K562 (cell line): ENCODE results near the gene TNFSF9. TPM values are rescaled to one million over a fixed set of nuclear protein-coding genes. Genes with fewer than 3 reads are reported as not detected.

Experiments
- CHCHD3 ChIP-seq: fragments of 250-450 bp; sonication (Bioruptor Pico); IDR thresholded peaks from 2 replicates; pipeline ENCODE4 v2.1.2; 2022; ENCODE audit warnings: mild to moderate bottlenecking
- CXXC5 ChIP-seq: fragments of 250-450 bp; sonication (Bioruptor Pico); IDR thresholded peaks from 2 replicates; pipeline ENCODE4 v1.8.0; 2022; ENCODE audit warnings: inconsistent platforms, mild to moderate bottlenecking, moderate library complexity
- EP300 ChIP-seq: IDR thresholded peaks from 2 replicates; pipeline ENCODE4 v1.6.1; 2012; ENCODE audit warnings: low read length, improper control_type of control experiment
- HMG20B ChIP-seq: fragments of 250-450 bp; sonication (Bioruptor Pico); IDR thresholded peaks from 2 replicates; pipeline ENCODE4 v1.5.0; 2021; ENCODE audit warnings: mild to moderate bottlenecking
- HNRNPUL1 ChIP-seq: fragments of 200-400 bp; formaldehyde crosslinking; IDR thresholded peaks from 2 replicates; pipeline ENCODE4 v1.6.1; 2017; ENCODE audit warnings: low read length
- MAZ ChIP-seq, 2 experiments: fragments of 450-650 bp in 1 of 2; sonication (generic) in 1 of 2; formaldehyde crosslinking; IDR thresholded peaks in 1 of 2; conservative IDR thresholded peaks in 1 of 2; 2 replicates each; pipeline versions ENCODE4 v1.4.0 to v1.5.0; 2020; ENCODE audit warnings: mild to moderate bottlenecking in 1 of 2, missing genetic modification reagents in 1 of 2
- PTRF ChIP-seq: fragments of 450-650 bp; IDR thresholded peaks from 2 replicates; pipeline ENCODE4 v1.6.1; 2016; ENCODE audit warnings: mild to moderate bottlenecking, missing genetic modification characterization, missing compliant biosample characterization
- SIN3A ChIP-seq, 2 experiments: fragments of 150-350 bp in 1 of 2; IDR thresholded peaks; 2 replicates each; pipeline ENCODE4 v1.6.1; 2011 to 2016; ENCODE audit warnings: borderline replicate concordance in 2 of 2, low read depth in 2 of 2, low read length in 2 of 2, mild to moderate bottlenecking in 2 of 2, moderate library complexity in 2 of 2; ENCODE audit not compliant: control insufficient read depth in 1 of 2
- SIX5 ChIP-seq, 2 experiments: IDR thresholded peaks; 2 replicates each; pipeline ENCODE4 v1.6.1; 2011; ENCODE audit warnings: low read length in 2 of 2, borderline replicate concordance in 1 of 2, low read depth in 1 of 2, mild to moderate bottlenecking in 1 of 2, moderate library complexity in 1 of 2; ENCODE audit not compliant: insufficient read depth in 1 of 2
- ZNF23 ChIP-seq: fragments of 250-450 bp; sonication (Bioruptor Pico); IDR thresholded peaks from 2 replicates; pipeline ENCODE4 v1.4.0; 2020; ENCODE audit warnings: mild to moderate bottlenecking
- polyA plus RNA-seq, 8 experiments: library from polyadenylated mRNA; depleted of rRNA in 4 of 8; stranded (reverse) in 5 of 8; unstranded in 3 of 8; fragments of >200 nt; fragmentation: Nextera tagmentation in 2 of 8; fragmentation: Illumina TruSeq in 1 of 8; extraction: Ambion mirVana in 2 of 8; extraction: Trizol in 1 of 8; gene quantifications; 2 replicates each; pipeline versions ENCODE4 v1.2.1 to v1.2.3, GENCODE V29; 2011 to 2014; ENCODE audit warnings: inconsistent platforms in 1 of 8, missing spikeins in 1 of 8
- total RNA-seq, 7 experiments: library from RNA; depleted of rRNA in 6 of 7; stranded (reverse); fragments of >200 nt in 6 of 7; fragmentation: Illumina TruSeq in 2 of 7; extraction: Trizol in 2 of 7; gene quantifications; 2 replicates each; pipeline versions ENCODE4 v1.2.1 to v1.2.3, GENCODE V29; 2011 to 2021; ENCODE audit warnings: low replicate concordance in 1 of 7
- TF ChIP-seq, protein P1 (sequence below), 2 experiments: fragments of 450-650 bp; IDR thresholded peaks; 2 replicates each; pipeline ENCODE4 v1.6.1; 2016; ENCODE audit warnings: mild to moderate bottlenecking in 2 of 2, borderline replicate concordance in 1 of 2, low read depth in 1 of 2, moderate library complexity in 1 of 2
- TF ChIP-seq, protein P2 (sequence below): fragments of 450-650 bp; formaldehyde crosslinking; IDR thresholded peaks from 2 replicates; pipeline ENCODE4 v1.4.0; 2020; ENCODE audit warnings: mild to moderate bottlenecking, mixed read lengths
- TF ChIP-seq, protein P3 (sequence below): sonication (generic); formaldehyde crosslinking; IDR thresholded peaks from 2 replicates; pipeline ENCODE4 v1.8.0; 2022; ENCODE audit warnings: missing genetic modification reagents, mild to moderate bottlenecking, moderate library complexity, borderline replicate concordance
- TF ChIP-seq, protein P4 (sequence below): fragments of 200-400 bp; formaldehyde crosslinking; IDR thresholded peaks from 2 replicates; pipeline ENCODE4 v1.6.1; 2017; ENCODE audit warnings: mild to moderate bottlenecking, low read depth, low read length, moderate library complexity

The TNFSF9 gene
- total and polyA plus RNA-seq, 9 of the 15 experiments (the other 6 are each of a cell fraction or from before 2014, with no cell fraction given) = 1.4 to 17.9 (median 6.5) TPM

DNA sequence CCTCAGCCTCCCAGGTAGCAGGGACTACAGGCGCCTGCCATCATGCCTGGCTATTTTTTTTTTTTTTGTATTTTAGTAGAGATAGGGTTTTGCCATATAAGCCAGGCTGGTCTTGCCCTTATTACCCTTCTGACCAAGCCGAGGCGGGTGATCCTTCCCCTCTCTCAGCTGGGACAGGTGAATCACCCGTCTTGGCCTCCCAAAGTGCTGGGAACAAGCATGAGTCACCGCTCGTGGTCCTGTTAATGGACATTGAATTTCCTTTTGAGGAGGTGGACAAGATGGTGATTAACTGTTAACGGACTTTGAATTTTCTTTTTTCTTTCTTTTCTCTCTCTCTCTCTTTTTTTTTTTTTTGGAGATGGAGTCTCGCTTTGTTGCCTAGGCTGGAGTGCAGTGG lies 49.5 kb downstream of the TNFSF9 start (continued):
- TF ChIP-seq CHCHD3 (no peak), CXXC5 (no peak), HMG20B (CRISPR knock-in tag) (no peak), EP300 (0 out of 2 replicates have a peak, but pooled peaks have one; percentile 17), PTRF (tag) (no peak), SIN3A (IDR thresholded peaks at IDR 0.05; ENCODE audit: borderline replicate concordance in 2 of 2, control insufficient read depth in 1 of 2, low read depth in 2 of 2, low read length in 2 of 2) (no peak), MAZ (CRISPR knock-in tag; conservative IDR thresholded peaks at IDR 0.05 in 1 of 2, IDR thresholded peaks at IDR 0.05 in 1 of 2) (no peak), HNRNPUL1 (no peak), SIX5 (IDR thresholded peaks at IDR 0.05; ENCODE audit: borderline replicate concordance in 1 of 2, insufficient read depth in 1 of 2, low read depth in 1 of 2, low read length in 2 of 2) (no peak), ZNF23 (CRISPR knock-in tag) (no peak)
- TF ChIP-seq, protein P1, sequence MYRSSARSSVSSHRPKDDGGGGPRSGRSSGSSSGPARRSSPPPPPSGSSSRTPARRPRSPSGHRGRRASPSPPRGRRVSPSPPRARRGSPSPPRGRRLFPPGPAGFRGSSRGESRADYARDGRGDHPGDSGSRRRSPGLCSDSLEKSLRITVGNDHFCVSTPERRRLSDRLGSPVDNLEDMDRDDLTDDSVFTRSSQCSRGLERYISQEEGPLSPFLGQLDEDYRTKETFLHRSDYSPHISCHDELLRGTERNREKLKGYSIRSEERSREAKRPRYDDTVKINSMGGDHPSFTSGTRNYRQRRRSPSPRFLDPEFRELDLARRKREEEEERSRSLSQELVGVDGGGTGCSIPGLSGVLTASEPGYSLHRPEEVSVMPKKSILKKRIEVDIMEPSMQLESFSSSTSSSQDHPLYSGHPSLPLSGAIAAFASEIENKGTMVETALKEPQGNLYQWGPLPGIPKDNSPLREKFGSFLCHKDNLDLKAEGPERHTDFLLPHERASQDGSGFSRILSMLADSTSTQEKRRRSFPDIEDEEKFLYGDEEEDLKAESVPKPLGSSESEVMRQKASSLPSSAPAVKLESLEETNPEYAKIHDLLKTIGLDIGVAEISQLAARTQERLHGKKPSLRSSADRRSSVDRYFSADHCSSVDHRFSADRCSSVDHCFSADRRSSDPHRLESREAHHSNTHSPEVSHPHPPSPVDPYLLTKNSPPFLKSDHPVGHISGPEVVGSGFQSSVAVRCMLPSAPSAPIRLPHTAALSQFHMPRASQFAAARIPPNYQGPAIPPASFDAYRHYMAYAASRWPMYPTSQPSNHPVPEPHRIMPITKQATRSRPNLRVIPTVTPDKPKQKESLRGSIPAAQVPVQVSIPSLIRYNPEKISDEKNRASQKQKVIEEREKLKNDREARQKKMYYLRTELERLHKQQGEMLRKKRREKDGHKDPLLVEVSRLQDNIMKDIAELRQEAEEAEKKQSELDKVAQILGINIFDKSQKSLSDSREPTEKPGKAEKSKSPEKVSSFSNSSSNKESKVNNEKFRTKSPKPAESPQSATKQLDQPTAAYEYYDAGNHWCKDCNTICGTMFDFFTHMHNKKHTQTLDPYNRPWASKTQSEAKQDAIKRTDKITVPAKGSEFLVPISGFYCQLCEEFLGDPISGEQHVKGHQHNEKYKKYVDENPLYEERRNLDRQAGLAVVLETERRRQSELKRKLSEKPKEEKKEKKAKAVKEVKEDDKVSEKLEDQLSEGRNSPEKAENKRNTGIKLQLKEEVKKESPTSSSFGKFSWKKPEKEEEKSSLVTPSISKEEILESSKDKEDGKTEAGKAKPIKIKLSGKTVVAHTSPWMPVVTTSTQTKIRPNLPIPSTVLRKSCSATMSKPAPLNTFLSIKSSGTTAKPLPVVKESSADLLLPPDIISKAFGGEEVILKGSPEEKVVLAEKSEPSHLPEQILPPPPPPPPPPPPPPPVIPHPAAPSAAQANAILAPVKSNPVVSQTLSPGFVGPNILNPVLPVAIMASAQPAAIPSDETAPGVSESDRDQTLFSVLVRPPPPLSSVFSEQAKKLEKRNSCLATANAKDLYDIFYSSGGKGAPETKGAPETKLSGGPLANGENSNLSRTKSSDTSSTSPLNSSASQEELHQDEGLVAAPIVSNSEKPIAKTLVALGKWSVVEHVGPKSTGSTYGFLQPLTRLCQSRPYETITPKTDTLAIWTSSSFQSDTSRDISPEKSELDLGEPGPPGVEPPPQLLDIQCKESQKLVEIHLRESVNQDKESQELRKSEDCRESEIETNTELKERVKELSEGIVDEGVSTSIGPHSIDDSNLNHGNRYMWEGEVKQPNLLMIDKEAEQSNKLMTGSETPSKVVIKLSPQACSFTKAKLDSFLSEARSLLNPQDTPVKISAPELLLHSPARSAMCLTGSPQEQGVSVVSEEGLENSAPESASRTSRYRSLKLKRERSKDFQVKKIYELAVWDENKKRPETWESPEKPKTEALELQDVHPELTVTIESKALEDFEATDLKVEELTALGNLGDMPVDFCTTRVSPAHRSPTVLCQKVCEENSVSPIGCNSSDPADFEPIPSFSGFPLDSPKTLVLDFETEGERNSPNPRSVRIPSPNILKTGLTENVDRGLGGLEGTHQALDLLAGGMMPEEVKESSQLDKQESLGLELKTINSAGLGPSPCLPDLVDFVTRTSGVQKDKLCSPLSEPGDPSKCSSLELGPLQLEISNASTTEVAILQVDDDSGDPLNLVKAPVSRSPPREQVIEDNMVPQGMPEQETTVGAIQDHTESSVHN (IDR thresholded peaks at IDR 0.05; ENCODE audit: borderline replicate concordance in 1 of 2, low read depth in 1 of 2) = 0 out of 4 replicates have a peak, but pooled peaks of 1 of the 2 experiments have one; percentile 40
- TF ChIP-seq, protein P2, sequence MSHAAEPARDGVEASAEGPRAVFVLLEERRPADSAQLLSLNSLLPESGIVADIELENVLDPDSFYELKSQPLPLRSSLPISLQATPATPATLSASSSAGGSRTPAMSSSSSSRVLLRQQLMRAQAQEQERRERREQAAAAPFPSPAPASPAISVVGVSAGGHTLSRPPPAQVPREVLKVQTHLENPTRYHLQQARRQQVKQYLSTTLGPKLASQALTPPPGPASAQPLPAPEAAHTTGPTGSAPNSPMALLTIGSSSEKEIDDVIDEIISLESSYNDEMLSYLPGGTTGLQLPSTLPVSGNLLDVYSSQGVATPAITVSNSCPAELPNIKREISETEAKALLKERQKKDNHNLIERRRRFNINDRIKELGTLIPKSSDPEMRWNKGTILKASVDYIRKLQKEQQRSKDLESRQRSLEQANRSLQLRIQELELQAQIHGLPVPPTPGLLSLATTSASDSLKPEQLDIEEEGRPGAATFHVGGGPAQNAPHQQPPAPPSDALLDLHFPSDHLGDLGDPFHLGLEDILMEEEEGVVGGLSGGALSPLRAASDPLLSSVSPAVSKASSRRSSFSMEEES = no peak
- TF ChIP-seq, protein P3, sequence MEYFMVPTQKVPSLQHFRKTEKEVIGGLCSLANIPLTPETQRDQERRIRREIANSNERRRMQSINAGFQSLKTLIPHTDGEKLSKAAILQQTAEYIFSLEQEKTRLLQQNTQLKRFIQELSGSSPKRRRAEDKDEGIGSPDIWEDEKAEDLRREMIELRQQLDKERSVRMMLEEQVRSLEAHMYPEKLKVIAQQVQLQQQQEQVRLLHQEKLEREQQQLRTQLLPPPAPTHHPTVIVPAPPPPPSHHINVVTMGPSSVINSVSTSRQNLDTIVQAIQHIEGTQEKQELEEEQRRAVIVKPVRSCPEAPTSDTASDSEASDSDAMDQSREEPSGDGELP (CRISPR knock-in tag) = peak; percentile 81
- TF ChIP-seq, protein P4, sequence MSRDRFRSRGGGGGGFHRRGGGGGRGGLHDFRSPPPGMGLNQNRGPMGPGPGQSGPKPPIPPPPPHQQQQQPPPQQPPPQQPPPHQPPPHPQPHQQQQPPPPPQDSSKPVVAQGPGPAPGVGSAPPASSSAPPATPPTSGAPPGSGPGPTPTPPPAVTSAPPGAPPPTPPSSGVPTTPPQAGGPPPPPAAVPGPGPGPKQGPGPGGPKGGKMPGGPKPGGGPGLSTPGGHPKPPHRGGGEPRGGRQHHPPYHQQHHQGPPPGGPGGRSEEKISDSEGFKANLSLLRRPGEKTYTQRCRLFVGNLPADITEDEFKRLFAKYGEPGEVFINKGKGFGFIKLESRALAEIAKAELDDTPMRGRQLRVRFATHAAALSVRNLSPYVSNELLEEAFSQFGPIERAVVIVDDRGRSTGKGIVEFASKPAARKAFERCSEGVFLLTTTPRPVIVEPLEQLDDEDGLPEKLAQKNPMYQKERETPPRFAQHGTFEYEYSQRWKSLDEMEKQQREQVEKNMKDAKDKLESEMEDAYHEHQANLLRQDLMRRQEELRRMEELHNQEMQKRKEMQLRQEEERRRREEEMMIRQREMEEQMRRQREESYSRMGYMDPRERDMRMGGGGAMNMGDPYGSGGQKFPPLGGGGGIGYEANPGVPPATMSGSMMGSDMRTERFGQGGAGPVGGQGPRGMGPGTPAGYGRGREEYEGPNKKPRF = no peak
